Stimulated activated CD4-positive, alpha-beta T cell treated with anti-CD3 and anti-CD28 coated beads, Interleukin-2, amount 100 ng/mL, for 48 hours (primary cell): ENCODE data around the gene TNS3.

Experiments used
- DNase-seq, 2 donors: peaks; one replicate each; pipeline ENCODE4 v3.0.0-alpha.2; 2020

Gene TNS3

DNA sequence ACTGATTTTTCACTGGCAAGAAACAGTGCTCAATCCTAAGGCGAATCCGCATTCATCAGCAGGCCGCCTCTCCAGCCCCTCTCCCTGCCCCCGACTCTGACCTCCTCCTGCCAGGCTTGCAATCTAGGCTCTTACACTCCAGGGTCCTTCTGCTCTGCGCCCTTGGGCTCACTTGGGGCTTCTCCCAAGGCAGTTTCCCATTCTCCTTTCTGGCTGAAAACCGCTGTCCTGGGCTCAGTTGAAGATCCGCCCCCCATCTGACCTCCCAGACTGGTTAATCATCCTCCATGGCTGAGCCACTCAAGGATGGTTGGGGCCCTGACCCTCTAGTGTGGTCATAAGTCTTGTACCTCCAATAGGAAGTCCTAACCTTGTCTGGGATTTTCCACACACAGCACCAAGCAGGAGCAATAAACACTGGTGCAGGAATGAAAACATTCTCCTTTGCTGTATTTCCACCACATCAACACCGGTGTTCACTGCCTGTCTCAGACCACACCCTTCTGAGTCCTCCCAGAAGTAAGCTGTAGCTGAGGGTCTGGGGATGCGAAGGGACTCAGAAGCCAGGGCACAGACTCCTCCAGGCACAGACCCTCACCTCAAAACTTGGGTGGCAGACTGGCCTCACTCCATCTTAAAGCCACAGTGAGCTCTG is 42.4 kb downstream of the TNS3 start:
- DNase-seq, result no peak

DNA sequence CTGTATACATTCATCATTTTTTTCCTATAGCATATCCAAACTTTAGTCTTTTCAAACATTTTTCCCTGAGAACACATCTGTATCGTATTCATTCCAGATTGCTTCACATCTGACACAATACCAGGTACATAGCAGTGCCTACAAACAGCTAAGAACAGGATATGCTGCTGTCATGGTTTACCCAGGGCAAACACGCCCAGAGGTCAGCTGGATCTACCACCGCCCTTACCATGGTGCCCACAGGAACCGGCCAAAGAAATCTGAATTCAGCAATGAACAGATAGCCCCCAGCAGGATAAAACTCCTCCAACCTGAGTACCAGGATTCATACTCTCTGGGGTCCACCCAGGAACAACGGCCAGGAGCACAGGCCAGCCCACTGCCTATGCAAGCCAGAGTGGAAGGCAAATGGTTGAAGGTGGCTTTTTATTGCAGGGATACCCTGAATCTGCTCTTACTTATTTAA is 43.0 kb downstream of the TNS3 start:
- no peak for DNase-seq

DNA sequence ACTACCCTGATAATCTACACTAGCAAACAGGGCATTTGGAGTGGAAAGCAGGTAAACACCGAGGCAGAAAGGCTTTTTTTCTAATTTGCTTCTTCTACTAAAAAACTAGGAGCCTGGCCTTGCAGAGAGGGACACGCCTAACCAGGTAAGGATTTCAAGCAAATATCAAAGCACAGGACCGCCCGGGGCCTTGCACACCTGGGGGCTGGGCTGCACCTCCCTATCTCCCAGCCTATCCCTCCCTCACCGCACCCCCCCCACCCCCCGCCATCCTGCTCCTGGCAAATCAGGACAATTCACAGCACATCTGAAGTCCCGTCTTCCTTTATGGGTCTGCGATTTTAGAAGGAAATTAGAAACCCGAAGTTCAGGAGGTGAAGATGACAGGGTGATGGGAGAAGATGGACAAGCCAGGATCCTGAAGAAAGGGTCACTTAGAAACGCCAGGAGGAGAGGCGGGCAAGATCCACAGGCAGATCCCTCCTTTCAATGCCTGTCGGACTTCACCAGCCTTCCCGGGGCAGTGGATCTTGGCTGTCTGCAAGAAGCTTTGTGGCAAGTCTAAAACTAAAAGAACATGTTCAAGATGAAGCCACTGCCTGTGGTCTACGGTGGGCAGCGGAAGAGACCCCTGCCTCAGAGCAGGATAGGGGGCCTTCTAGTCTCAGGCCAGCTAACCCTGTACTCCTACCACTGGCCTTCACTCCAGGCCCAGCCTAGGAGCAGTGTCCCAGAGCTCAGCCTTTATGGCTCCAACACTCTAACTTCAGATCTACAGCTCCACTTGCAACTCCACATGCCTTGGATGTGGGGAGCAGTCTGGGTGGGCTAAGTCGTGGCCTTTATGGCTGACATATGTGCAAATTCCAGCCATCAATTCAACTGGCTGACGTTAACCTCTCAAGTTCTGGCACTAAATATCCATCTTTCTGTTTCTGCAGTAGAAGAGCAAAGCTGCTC is 43.9 kb downstream of the TNS3 start:
- DNase-seq, result no peak

DNA sequence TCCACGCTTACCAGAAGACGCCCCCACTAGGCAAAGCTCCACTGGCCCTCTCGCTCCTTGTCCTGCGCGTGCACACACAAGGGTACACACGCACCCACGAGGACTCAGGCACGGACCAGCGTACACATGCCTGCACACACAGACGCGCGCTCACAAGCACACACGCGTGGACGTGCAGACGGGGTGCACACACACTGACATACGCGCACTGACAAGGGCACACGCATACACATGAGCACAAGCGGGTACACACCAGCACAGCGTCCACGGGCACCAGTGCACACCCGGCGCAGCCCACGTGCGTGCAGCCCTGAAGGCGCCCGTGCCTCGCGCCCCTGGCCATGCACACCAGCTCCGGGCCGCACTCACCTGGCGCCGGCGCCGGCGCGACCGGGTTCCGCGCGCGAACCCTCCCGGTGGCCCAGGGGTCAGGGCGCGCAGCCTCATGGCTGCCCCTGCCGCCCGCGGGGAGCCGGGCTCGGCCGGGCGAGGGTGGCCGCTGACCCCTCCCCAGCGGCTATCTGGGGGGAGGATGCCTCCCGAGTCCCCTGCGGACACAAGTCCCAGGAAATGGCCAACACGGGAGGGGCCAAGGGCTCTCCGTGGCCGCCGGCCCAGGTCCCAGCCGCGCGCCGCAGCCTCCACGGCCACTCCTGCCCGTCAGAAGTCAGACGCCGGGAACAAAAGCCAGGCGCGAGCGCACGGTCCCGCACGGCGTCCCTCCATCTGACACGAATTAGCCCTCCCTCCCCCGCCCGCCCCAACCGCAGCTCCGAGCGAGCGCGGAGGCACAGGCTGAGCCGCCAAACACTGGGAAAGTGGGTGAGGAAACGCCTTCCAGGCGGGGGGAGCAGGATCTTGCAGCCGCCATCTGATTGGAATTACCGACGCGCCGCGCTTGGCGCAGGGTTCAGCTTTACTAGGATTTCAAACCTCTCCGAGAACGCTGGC is 45.0 kb downstream of the TNS3 start:
- no peak for DNase-seq

DNA sequence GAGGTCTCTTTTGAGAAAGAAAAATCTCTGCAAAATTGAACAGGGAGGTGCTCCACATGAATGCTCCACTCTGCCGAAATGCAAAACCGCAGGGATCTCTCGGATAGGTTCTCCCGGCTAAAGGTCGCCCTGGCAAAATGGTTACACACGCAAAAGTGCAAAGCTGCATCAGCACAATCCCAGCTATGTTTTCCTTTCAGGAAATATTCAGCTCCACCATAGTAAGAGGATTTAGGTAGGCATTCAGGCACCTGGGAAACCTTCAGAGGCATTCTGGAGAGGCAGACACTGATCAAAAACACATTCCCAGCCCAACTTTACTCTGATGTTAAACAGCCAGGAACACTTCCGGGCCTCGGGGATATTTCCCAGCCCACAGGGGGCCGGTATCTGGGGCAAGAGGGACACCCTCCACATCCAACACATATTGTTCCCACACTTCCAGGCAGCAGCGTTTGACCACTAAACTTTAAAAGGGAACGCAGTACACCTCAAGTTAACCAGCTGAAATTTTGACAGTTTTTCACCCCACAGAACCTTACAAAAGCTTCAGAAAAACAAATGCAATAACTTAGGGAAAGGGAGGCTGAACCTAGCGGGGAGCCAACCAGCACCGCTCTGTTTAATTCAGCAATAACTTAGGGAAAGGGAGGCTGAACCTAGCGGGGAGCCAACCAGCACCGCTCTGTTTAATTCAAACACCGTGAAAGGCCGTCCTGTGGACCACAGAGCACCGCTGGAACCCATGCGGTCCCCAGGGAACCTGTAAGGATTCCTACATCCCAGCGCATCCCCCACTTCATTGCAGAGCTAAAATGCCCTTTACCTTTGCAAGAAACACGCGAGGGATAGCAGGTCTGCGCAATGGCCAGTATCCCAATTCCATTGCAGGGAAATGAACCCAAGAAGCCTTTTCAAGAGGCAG is 45.9 kb downstream of the TNS3 start:
- no peak for DNase-seq

DNA sequence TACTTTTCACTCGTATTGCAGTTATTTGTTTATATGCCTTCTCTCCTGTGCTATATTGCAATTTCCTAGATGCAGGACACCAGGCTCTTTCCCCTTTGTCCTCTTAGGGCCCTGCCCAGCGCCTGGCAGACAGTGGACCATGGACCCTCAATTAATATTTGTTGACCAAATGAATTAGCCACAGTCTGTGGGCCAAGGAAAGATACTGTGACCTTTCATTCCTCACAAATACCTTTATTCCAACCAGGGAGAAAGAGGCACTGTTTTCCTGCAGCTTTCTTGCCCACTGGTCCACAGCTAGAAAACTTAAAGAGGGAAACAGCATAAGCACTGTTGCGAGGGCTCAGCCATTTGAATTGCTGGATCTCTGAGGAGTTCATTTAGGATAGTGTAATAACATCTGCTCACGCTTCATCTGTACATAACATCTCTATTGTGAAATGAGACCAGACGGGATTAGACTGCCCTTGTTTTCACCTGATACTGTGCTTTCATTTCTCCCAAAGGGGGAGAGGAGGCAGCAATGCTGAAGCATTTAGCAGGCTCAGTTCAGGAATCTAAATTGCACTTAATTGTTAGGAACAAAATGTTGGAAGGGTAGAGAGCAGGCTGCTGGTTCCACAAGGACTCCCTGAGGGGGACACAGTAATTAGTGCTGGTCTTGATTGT is 46.7 kb downstream of the TNS3 start:
- no peak for DNase-seq

DNA sequence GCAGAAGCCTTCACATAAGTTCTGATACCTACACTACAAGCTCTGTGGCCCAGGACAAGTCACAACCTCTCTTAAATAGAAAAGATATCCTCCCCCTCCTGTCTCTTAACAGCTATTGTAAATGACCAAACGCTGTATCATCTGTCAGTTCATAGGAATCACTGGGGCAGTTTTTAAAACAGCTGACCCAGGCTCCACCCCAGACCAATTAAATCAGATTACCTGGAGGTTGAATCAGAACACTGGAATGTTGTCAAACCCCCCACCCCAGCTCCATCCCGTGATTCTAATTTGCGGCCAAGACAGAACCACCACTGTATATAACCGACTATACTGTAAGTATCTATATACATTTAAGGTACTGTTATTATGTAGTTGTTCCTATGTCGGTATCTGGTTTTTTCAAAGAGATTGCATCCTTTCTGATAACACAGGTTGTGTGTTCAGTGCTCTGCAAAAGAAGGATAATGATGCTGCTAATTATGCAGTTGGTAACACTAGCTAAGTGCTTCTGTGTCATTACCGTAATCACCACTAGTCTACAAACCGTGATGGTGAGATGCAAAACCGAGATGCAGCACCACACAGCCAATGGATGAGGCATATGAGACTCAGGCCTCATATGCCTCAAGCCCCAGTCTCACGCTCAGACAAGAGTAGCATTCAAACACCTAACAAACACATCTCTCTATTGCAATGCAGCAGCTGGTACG is 47.4 kb downstream of the TNS3 start:
- no peak for DNase-seq

DNA sequence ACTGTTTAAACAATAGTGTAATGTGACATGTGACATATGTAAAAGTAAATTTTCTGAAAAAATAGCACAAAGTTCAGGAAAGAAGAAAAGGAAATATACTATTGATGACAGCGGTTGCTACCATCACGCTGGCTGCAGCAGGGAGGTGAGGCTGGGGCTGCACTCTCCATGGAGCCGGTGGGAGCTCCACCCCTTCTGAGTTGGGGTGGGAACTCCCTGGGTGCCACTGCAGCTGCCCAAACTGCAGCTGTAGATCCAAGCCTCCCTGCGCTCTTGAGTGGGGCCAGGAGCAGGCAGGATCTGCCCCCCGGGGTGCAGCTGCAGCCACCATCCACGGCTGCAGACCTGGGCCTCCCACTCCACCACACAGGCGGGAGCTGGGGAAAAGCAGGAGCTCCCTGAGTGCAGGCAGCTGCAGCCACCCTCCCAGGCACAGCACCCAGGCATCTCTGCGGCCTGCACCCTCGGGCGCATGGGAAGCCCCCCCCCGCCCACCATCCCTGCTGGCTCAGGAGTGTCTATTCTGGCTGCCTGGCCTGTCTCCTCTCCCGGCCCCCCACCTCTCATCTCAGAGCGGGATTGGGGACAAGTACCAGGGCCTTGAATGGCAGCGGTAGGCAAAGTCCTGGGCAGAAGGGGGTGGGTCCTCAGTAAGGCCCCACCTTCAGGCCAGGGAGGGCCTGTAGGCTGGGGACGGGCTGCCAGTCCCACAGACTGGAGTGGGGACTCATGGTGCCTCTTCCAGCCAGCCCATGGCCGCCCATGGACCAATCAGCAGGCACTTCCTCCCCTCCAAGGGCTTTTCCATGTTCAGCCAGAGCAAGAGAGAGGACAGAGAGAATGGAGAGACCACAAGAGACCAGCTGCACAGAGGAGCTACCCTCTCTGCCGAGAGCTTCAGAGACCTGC is 50.1 kb downstream of the TNS3 start:
- no peak for DNase-seq

DNA sequence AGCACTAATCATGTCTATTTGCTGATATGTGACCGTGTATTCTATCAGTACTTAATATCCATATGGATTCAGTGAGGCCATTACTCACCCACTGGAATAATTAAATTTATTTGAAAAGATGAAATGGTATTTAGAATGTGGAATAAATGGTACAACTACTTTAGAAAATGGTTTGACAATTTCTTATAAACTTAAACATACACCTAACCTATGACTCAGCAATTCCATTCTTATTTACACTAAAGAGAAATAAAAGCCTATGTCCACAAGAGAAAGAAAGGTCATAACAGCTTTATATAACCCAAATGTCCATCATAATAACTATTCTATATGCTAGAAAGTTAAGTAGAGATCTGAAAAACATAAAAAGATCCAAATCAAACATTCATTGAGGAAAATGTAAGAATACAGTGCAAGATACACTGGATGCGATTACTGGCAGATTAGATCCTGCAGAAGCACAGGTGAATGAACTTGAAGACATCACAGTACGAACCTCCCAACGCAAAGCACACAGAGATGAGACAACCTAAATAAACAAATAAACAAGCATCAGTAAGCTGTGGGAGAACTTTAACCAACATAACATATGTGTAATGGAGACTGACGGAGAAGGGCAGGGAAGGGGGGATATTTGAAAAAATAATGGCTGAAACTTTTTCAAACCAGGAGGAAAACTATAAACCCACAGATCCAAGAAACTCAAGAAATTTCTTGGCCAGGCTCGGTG is 51.9 kb downstream of the TNS3 start:
- no peak for DNase-seq

DNA sequence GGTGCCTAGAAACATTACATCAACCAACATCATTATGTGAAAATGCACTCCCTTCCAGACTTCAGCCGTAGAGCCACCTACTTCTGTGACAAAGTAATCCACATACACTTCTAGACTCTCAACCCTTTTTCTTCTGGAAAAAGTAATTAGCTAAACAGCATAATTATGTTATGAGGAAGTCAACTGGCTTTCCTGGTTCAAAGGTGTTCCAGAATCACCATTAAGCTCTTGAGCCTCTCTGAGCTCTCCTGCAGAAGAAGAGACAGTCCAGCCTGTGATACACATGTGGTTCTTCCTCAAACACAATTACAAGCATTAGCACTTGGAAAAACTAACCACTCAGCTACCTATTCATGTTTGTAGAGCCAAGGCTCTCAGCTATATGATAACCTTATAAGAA is 52.5 kb downstream of the TNS3 start:
- no peak for DNase-seq

DNA sequence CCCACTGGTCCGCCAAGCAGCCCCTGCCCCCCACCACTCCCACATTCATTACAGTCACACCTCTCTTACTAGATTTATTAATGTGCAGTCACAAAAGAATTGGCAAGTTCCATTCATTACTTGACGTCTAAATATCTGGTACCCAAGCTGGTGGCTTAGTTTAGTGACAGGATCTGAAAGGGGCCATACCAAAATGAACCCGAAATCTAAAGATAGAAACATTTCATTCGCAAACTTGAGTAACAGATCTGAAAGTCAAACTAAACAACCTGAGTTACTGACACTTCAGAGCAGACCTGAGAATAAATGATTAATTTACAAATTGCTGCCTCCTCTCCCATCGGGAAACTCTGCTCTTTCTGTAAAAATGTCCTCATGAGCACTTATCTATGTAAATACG is 53.4 kb downstream of the TNS3 start:
- DNase-seq, result no peak

DNA sequence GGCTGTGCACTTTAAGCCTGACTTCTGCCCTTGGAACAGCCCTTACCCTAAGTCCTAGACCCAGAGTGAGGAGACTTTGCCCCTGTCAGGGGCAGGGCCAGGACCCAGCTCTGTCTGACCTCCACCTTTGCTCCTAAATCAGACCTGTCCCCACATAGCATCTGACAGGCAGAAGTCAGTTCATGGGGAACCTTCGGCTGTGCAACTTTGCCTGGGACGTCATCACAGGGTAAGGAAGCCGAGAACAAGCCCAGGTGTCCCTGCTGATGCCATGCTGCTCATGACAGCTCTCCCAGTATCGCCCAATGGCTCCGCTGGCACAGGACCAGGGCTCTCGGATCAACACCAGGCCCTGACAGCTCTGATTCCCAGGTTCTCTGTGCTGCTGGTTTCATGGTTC is 55.4 kb downstream of the TNS3 start:
- no peak for DNase-seq

DNA sequence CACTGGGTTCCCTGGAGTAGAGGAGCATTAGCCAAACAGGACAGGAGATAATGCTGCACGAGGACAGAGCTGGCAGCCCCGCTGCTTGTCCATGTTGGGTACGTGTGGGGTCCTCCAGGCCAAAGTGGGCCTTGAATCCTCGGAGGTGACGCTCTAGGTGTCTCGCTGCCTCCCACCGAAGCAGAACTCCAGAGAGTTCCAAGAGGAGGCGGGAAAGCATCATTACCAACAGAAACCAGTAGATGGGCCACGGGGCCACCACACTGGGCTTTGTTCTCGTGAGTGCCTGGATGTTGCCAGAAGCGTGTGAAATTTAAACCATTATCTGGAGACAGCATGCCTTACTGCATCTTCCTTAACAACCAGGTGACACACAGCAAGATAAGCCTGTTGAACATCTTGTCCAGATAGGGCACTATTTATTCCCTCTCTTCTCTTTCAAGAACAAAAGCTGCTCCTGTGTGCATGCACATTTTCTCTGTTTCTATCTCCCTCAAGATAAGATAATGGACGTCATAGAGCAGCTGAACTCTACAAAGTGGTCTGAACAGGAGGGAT is 56.8 kb downstream of the TNS3 start:
- no peak for DNase-seq

DNA sequence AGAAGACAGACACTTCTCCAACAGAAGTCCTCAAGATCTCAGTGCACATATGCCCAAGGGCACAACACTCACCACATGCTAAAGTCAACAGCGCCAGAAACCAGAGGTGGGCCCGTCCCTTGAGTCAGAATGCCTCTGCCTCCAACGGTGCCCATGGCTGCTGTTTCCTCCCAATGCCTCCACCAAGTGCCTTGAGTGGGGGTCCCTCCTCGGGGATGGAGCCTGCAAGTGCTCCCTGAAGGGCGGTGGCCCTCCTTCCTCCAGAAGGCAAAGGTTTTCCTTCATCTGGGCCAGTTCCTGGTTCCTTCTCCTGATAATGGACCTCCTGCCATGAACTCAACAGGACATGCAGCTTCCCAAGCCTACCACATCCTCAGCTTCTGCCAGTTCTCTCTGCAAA is 58.5 kb downstream of the TNS3 start:
- no peak for DNase-seq

DNA sequence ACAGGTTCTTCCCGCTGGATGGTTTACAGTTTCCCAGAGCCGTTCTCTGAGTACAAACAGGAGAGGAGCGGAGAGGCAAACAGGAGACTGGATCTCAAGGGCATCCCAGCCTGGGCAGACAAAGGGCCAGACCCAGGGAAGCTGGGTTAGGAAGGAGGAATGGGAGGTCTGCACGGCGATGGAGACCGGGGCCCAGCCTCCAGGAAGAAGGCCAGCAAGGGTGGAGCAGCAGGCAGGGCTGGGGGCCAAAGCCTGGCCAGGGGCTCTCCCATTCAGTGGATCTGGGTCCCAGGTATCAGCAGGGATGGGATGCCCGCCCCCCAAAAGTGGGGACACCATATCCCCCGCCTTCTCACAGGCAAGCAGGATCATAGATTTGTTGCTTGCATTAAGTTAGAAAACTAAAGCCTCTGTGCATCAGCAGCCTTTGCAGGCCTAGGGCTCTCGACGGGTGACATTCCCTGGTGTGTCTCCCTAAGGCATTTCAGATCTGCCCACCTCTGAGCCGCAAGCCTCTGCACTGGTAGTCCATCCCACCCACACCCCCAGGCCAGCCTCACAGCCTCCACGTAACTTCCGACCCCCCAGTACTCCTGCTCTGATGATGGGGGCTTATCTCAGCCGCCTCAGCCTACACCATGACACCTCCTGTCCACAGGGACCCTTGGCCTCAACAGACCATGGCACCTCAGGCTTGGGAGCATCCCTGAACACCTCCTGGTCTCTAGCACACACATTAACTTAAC is 59.9 kb downstream of the TNS3 start:
- no peak for DNase-seq

DNA sequence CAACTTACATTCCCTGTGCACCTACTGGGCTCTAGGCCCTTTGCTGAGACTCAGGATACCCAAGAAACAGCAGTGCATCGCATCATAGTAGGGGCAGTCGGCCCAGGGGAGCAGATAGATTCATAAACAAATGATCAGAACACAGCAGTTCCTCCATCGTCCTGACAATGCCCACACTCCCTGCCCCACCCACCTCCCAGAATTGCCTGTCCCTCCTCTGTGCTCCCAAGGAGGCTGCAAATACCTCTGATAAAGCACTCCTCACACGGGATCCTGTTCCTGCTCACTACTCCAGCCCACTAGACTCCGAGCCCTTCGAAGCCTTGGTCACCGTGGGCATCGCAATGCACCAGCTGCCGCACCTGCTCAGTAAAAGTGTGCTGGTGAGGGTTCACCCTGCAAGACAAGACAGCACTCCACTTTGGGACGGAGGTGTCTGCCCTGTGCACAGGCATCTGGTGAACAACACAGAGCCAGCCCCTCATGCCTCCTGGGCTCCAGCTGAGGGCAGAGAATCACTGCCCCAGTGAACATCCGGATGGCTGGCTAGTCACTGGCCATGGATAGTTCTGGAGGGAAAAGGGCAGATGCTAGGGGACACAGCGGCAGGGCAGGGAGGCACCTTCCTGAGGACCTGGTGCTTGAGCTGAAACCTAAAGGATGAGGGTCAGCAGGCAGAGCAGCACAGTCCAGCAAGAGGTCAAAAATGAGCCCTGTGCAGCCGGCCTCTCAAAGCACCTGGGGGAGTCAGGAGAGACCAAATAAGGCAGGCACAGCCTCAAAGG is 60.7 kb downstream of the TNS3 start:
- no peak for DNase-seq

DNA sequence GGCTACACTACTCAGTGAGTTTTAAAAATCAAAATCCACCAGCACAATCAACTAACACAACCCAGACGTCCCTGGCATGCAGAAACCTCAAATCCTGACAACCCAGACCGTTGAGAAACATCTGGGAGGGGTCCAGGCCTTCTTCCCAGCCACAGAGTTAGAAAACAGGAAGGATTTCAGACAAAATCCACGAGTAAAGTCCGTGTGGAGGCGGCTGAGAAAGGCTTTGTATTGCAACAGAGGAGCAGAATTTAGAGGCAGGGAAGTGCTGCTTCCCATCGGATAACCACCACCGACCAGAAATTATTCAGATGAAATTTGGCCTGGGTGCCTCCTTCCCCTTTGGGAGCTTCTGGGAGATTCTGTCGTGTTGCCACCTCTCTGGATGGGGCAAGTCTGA is 61.5 kb downstream of the TNS3 start:
- DNase-seq, result no peak
